ENCODE results near the gene NBAS.

- TF ChIP-seq, protein P1, sequence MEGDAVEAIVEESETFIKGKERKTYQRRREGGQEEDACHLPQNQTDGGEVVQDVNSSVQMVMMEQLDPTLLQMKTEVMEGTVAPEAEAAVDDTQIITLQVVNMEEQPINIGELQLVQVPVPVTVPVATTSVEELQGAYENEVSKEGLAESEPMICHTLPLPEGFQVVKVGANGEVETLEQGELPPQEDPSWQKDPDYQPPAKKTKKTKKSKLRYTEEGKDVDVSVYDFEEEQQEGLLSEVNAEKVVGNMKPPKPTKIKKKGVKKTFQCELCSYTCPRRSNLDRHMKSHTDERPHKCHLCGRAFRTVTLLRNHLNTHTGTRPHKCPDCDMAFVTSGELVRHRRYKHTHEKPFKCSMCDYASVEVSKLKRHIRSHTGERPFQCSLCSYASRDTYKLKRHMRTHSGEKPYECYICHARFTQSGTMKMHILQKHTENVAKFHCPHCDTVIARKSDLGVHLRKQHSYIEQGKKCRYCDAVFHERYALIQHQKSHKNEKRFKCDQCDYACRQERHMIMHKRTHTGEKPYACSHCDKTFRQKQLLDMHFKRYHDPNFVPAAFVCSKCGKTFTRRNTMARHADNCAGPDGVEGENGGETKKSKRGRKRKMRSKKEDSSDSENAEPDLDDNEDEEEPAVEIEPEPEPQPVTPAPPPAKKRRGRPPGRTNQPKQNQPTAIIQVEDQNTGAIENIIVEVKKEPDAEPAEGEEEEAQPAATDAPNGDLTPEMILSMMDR (IDR thresholded peaks at IDR 0.05): no peak
- TF ChIP-seq POLR2AphosphoS5 (IDR thresholded peaks at IDR 0.05; ENCODE audit: insufficient read depth in 1 of 2, low read depth in 1 of 2) (no peak), POLR2A (IDR thresholded peaks at IDR 0.05) (no peak)
These were observed 393.0 kb downstream of the NBAS start for GRCh38 chr2:15168116-15168515.
